Motor neuron (in vitro differentiated cells): Measurements from ENCODE around the gene OLFML3. TPM values are rescaled to one million over a fixed set of nuclear protein-coding genes. Genes with fewer than 3 reads are reported as not detected.

Source experiments
- ATAC-seq, 8 experiments: fragments of 200-7000 bp; cut with Tn5 transposase; replicated peaks in 6 of 8; 2 replicates each; pipeline ENCODE4 v1.8.0; 2021; ENCODE audit warnings: mild to moderate bottlenecking in 8 of 8, moderate library complexity in 8 of 8
- H3K27ac ChIP-seq, 2 donors: fragments of 250-450 bp; sonication (Bioruptor Pico); 2 replicates each; pipeline ENCODE4 v1.9.0; 2021; ENCODE audit warnings: antibody characterized with exemption in 2 of 2, mild to moderate bottlenecking in 2 of 2, moderate library complexity in 1 of 2
- H3K4me1 ChIP-seq, 2 donors: fragments of 250-450 bp; sonication (Bioruptor Pico); replicated peaks in 1 of 2; 2 replicates each; pipeline ENCODE4 v1.6.1; 2021; ENCODE audit warnings: antibody characterized with exemption in 2 of 2, mild to moderate bottlenecking in 2 of 2, moderate library complexity in 1 of 2
- H3K4me3 ChIP-seq, 5 donors: fragments of 250-450 bp; sonication (Bioruptor Pico); 2 replicates each; pipeline ENCODE4 v1.9.0; 2021; ENCODE audit warnings: antibody characterized with exemption in 5 of 5, mild to moderate bottlenecking in 5 of 5, moderate library complexity in 4 of 5
- WGBS, 10 experiments: fragments of 450-650 bp; shearing (Covaris generic); methylation state at CpG; one replicate each; pipeline ENCODE4 v1.0.0; 2022; 5-methylcytosine and 5-hydroxymethylcytosine counted together
- in situ Hi-C, 9 experiments: fragments of 400-800 bp; cut with MboI; loops; one replicate each; pipeline ENCODE4 v1.15.0; 2021; ENCODE audit warnings: low sequenced_read_pairs in 9 of 9, low pct_unique_long_range_greater_than_20kb in 2 of 9; ENCODE audit not compliant: unreplicated experiment in 9 of 9
- total RNA-seq, 8 experiments: library from RNA; unstranded; fragments of 300-600 nt; gene quantifications; 2 replicates each; pipeline versions ENCODE4 v1.2.3 to v1.2.4, GENCODE V29; 2022

The OLFML3 gene
- total RNA-seq, 8 experiments from 2014 or later: 0.27 to 172 (median 3.8) TPM

GRCh38 chr1:113984710-113985109 is 5.4 kb downstream of the OLFML3 start:
- H3K4me1 ChIP-seq: peaks cover 14 to 16% of the 10 kb centered on the region in 2 donors
- no peak for ATAC-seq
- no peak overlapping the region for H3K4me3 ChIP-seq
- 40 to 83% (median 66%) methylated on average over 1 to 4 of the region's 4 CpGs; no CpG with 5 or more reads in 5 of the 10 experiments for WGBS, 10 experiments
- in situ Hi-C loops: loop anchor here in 4 of 9 experiments (25.0 kb wide), 1 partner anchor 303 kb away; no protein-coding TSS in a partner anchor
- H3K27ac ChIP-seq: no peak overlapping the region

- Histone ChIP-seq H3K4me3 (no peak overlapping the region), H3K27ac (no peak overlapping the region), H3K4me1 (peaks cover 9 to 16% of the 10 kb centered on the region in 2 donors)
- WGBS, 10 experiments: 19 to 100% (median 70%) methylated on average over 1 to 5 of the region's 6 CpGs; no CpG with 5 or more reads in 1 of the 10 experiments
- ATAC-seq: no peak
- in situ Hi-C loops: loop anchor here in 4 of 9 experiments (25.0 kb wide), 1 partner anchor 300 kb away; no protein-coding TSS in a partner anchor
Measured at GRCh38 chr1:113986802-113987201, 7.5 kb downstream of the OLFML3 start.

GRCh38 chr1:113987259-113987658 is 8.0 kb downstream of the OLFML3 start:
- 80 to 91% (median 83%) methylated on average over 1 to 5 of the region's 5 CpGs; no CpG with 5 or more reads in 3 of the 10 experiments for WGBS, 10 experiments
- no peak for ATAC-seq
- Histone ChIP-seq H3K27ac (no peak overlapping the region), H3K4me1 (peaks cover 9 to 16% of the 10 kb centered on the region in 2 donors), H3K4me3 (no peak overlapping the region)
- in situ Hi-C loops: loop anchor here in 4 of 9 experiments (25.0 kb wide), 1 partner anchor 300 kb away; no protein-coding TSS in a partner anchor

GRCh38 chr1:113990530-113990929 is 11.3 kb downstream of the OLFML3 start:
- H3K4me3 ChIP-seq: no peak overlapping the region
- no peaks in the 10 kb centered on the region for H3K4me1 ChIP-seq
- in situ Hi-C loops: loop anchor here in 4 of 9 experiments (25.0 kb wide), 1 partner anchor 297 kb away; no protein-coding TSS in a partner anchor
- WGBS, 10 experiments: 20 to 100% (median 64%) methylated on average over 1 to 2 of the region's 2 CpGs; no CpG with 5 or more reads in 4 of the 10 experiments
- no peak overlapping the region for H3K27ac ChIP-seq
- no peak for ATAC-seq

GRCh38 chr1:113990961-113991360 is 11.7 kb downstream of the OLFML3 start:
- Histone ChIP-seq H3K4me1 (no peaks in the 10 kb centered on the region), H3K27ac (no peak overlapping the region), H3K4me3 (no peak overlapping the region)
- ATAC-seq: no peak
- in situ Hi-C loops: loop anchor here in 4 of 9 experiments (25.0 kb wide), 1 partner anchor 296 kb away; no protein-coding TSS in a partner anchor
- 45 to 100% (median 85%) methylated on average over 1 to 4 of the region's 4 CpGs; no CpG with 5 or more reads in 1 of the 10 experiments for WGBS, 10 experiments

- WGBS, 10 experiments: 59 to 100% (median 92%) methylated on average over 1 to 5 of the region's 5 CpGs; no CpG with 5 or more reads in 1 of the 10 experiments
- no peaks in the 10 kb centered on the region for H3K4me1 ChIP-seq
- in situ Hi-C loops: loop anchor here in 4 of 9 experiments (25.0 kb wide), 1 partner anchor 296 kb away; no protein-coding TSS in a partner anchor
- no peak overlapping the region for H3K4me3 ChIP-seq
- ATAC-seq: no peak
- no peak overlapping the region for H3K27ac ChIP-seq
Measured at GRCh38 chr1:113991467-113991997, 12.3 kb downstream of the OLFML3 start.

- no peak overlapping the region for H3K4me3 ChIP-seq
- ATAC-seq: no peak
- H3K4me1 ChIP-seq: no peaks in the 10 kb centered on the region
- in situ Hi-C loops: loop anchor here in 4 of 9 experiments (25.0 kb wide), 1 partner anchor 294 kb away; no protein-coding TSS in a partner anchor
- no peak overlapping the region for H3K27ac ChIP-seq
- WGBS, 10 experiments: 40 to 100% (median 98%) methylated on average over 1 to 3 of the region's 5 CpGs; no CpG with 5 or more reads in 2 of the 10 experiments
Measured at GRCh38 chr1:113993072-113993471, 13.8 kb downstream of the OLFML3 start.

- Histone ChIP-seq H3K4me3 (no peak overlapping the region), H3K27ac (no peak overlapping the region), H3K4me1 (no peaks in the 10 kb centered on the region)
- in situ Hi-C loops: loop anchor here in 4 of 9 experiments (25.0 kb wide), 1 partner anchor 294 kb away; no protein-coding TSS in a partner anchor
- no peak for ATAC-seq
- WGBS, 10 experiments: 20 to 100% (median 77%) methylated on average over 1 to 2 of the region's 2 CpGs; no CpG with 5 or more reads in 3 of the 10 experiments
Measured at GRCh38 chr1:113993766-113994165, 14.5 kb downstream of the OLFML3 start.

- Histone ChIP-seq H3K4me1 (peaks cover 0 to 11% of the 10 kb centered on the region in 2 donors), H3K4me3 (no peak overlapping the region), H3K27ac (no peak overlapping the region)
- in situ Hi-C loops: loop anchor here in 4 of 9 experiments (25.0 kb wide), 1 partner anchor 292 kb away; no protein-coding TSS in a partner anchor
- ATAC-seq: no peak
- WGBS, 10 experiments: 70 to 100% (median 91%) methylated on average over 1 to 2 of the region's 2 CpGs
Measured at GRCh38 chr1:113995382-113995781, 16.1 kb downstream of the OLFML3 start.

- peaks cover 12 to 25% of the 10 kb centered on the region in 2 donors for H3K4me1 ChIP-seq
- in situ Hi-C loops: loop anchor here in 4 of 9 experiments (25.0 kb wide), 1 partner anchor 289 kb away; no protein-coding TSS in a partner anchor
- no peak overlapping the region for H3K27ac ChIP-seq
- no peak for ATAC-seq
- 0 to 97% (median 93%) methylated on average over 1 to 4 of the region's 4 CpGs; no CpG with 5 or more reads in 1 of the 10 experiments for WGBS, 10 experiments
- H3K4me3 ChIP-seq: no peak overlapping the region
Measured at GRCh38 chr1:113998361-113998760, 19.1 kb downstream of the OLFML3 start.

- in situ Hi-C loops: loop anchor here in 4 of 9 experiments (25.0 kb wide), 1 partner anchor 288 kb away; no protein-coding TSS in a partner anchor
- H3K27ac ChIP-seq: no peak overlapping the region
- 0 to 100% (median 94%) methylated on average over 1 to 2 of the region's 2 CpGs; no CpG with 5 or more reads in 1 of the 10 experiments for WGBS, 10 experiments
- H3K4me1 ChIP-seq: peaks cover 14 to 28% of the 10 kb centered on the region in 2 donors
- no peak for ATAC-seq
- no peak overlapping the region for H3K4me3 ChIP-seq
Measured at GRCh38 chr1:113999233-113999632, 20.0 kb downstream of the OLFML3 start.

GRCh38 chr1:113999799-114000198 is 20.5 kb downstream of the OLFML3 start:
- in situ Hi-C loops: loop anchor here in 4 of 9 experiments (25.0 kb wide), 1 partner anchor 288 kb away; no protein-coding TSS in a partner anchor
- ATAC-seq: peak in 5 of 8 experiments; percentile 54 to 79 (median 67)

GRCh38 chr1:114000406-114000805 is 21.1 kb downstream of the OLFML3 start:
- no peak overlapping the region for H3K4me3 ChIP-seq
- peaks cover 14 to 28% of the 10 kb centered on the region in 2 donors for H3K4me1 ChIP-seq
- in situ Hi-C loops: no loop called here
- no peak for ATAC-seq
- H3K27ac ChIP-seq: no peak overlapping the region

More at GRCh38 chr1:113999799-114000198, 20.5 kb downstream of the OLFML3 start:
- Histone ChIP-seq H3K4me3 (no peak overlapping the region), H3K4me1 (peaks cover 14 to 28% of the 10 kb centered on the region in 2 donors), H3K27ac (no peak overlapping the region)
- WGBS, 10 experiments: 50 to 100% (median 68%) methylated on average over 1 to 2 of the region's 2 CpGs
